Astrocyte (in vitro differentiated cells and primary cell): ENCODE data around the gene CDRT15. TPM values are rescaled to one million over a fixed set of nuclear protein-coding genes. Genes with fewer than 3 reads are reported as not detected.

ENCODE experiments used
- DNase-seq: peaks from one replicate; pipeline ENCODE4 v3.0.0-alpha.2; 2010; ENCODE audit warnings: low read depth
- FAIRE-seq: peaks from 2 replicates; lab custom pipeline; 2011; peaks lifted over from hg19 to GRCh38; lab: Jason Lieb, UNC
- H2AFZ ChIP-seq: 2 replicates; pipeline ENCODE4 v1.6.0; 2012; ENCODE audit warnings: low read depth, low read length, inconsistent platforms
- H3K27ac ChIP-seq: 2 replicates; pipeline ENCODE4 v1.5.1; 2011; ENCODE audit warnings: low read depth, low read length, inconsistent platforms
- H3K27me3 ChIP-seq: 2 replicates; pipeline ENCODE4 v1.6.0; 2011; ENCODE audit warnings: low read length, inconsistent platforms; ENCODE audit not compliant: insufficient read depth
- H3K36me3 ChIP-seq: 2 replicates; pipeline ENCODE4 v1.5.1; 2011; ENCODE audit warnings: low read length, inconsistent platforms; ENCODE audit not compliant: insufficient read depth
- H3K4me1 ChIP-seq: 2 replicates; pipeline ENCODE4 v1.5.1; 2011; ENCODE audit warnings: low read length, inconsistent platforms; ENCODE audit not compliant: insufficient read depth
- H3K4me2 ChIP-seq: 2 replicates; pipeline ENCODE4 v1.6.0; 2012; ENCODE audit warnings: low read length, inconsistent platforms
- H3K4me3 ChIP-seq: 2 replicates; pipeline ENCODE4 v1.5.1; 2011; ENCODE audit warnings: low read depth, mild to moderate bottlenecking, low read length, inconsistent platforms; ENCODE audit not compliant: insufficient read depth
- H3K79me2 ChIP-seq: 2 replicates; pipeline ENCODE4 v1.6.0; 2012; ENCODE audit warnings: mild to moderate bottlenecking, low read length, inconsistent platforms; ENCODE audit not compliant: insufficient read depth
- H3K9ac ChIP-seq: 2 replicates; pipeline ENCODE4 v1.6.0; 2012; ENCODE audit warnings: mild to moderate bottlenecking, low read length, inconsistent platforms
- H3K9me3 ChIP-seq: 2 replicates; pipeline ENCODE4 v1.5.1; 2012; ENCODE audit warnings: low read depth, mild to moderate bottlenecking, low read length, inconsistent platforms; ENCODE audit not compliant: insufficient read depth
- H4K20me1 ChIP-seq: 2 replicates; pipeline ENCODE4 v1.6.0; 2012; ENCODE audit warnings: low read length, inconsistent platforms; ENCODE audit not compliant: insufficient read depth
- H3K27ac Mint-ChIP-seq: one replicate; pipeline ENCODE4 v1.8.0; 2021; ENCODE audit warnings: mild to moderate bottlenecking, mixed read lengths; ENCODE audit not compliant: unreplicated experiment
- H3K27me3 Mint-ChIP-seq: one replicate; pipeline ENCODE4 v1.8.0; 2021; ENCODE audit warnings: low read depth, mixed read lengths; ENCODE audit not compliant: unreplicated experiment
- H3K36me3 Mint-ChIP-seq: one replicate; pipeline ENCODE4 v1.8.0; 2021; ENCODE audit warnings: low read depth, mixed read lengths; ENCODE audit not compliant: unreplicated experiment
- H3K4me1 Mint-ChIP-seq: one replicate; pipeline ENCODE4 v1.8.0; 2021; ENCODE audit warnings: low read depth, mixed read lengths; ENCODE audit not compliant: unreplicated experiment
- H3K4me3 Mint-ChIP-seq: one replicate; pipeline ENCODE4 v1.8.0; 2021; ENCODE audit warnings: mild to moderate bottlenecking, moderate library complexity, mixed read lengths; ENCODE audit not compliant: unreplicated experiment
- H3K9me3 Mint-ChIP-seq: one replicate; pipeline ENCODE4 v1.8.0; 2021; ENCODE audit warnings: mild to moderate bottlenecking, mixed read lengths; ENCODE audit not compliant: unreplicated experiment
- CTCF ChIP-seq: IDR thresholded peaks from 2 replicates; pipeline ENCODE4 v1.5.1; 2011; ENCODE audit warnings: low read depth, mild to moderate bottlenecking, inconsistent platforms, low read length, moderate library complexity; ENCODE audit not compliant: insufficient read depth
- EZH2 ChIP-seq: IDR thresholded peaks from 2 replicates; pipeline ENCODE4 v1.6.1; 2012; ENCODE audit warnings: mild to moderate bottlenecking, low read length, inconsistent platforms; ENCODE audit not compliant: insufficient read depth
- total RNA-seq: library from RNA; stranded (reverse); gene quantifications from 2 replicates; pipeline ENCODE4 v1.2.1, GENCODE V29; 2021

CDRT15 gene
- total RNA-seq, 1 donor from 2014 or later: not detected

DNA sequence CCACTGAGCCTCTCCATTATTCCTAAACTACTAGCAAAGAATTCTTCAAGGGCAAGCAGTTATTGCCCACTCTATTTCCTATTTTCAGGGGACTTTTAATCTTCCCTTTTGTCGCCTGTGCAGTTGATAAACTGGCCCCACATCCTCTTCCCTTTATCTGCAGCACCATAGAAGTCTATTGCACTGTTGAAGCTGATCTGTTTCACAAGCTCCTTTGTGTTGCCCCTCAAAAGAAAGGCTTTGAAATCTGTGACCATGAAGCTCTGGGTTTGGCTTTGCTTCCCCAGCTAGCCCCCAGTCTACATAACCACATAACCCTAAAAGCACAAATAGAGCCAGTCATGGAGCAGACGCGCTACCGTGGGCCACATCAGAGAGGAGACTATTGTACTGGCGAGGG lies 37.1 kb downstream of the CDRT15 start:
- H3K4me3 ChIP-seq: no peak overlapping the region
- no peak overlapping the region for H3K27ac ChIP-seq
- no peak overlapping the region for H3K9ac ChIP-seq
- H3K4me1 ChIP-seq: no peaks in the 10 kb centered on the region
- TF ChIP-seq CTCF (no peak), EZH2 (no peak)
- Mint-ChIP-seq H3K4me3 (no peak overlapping the region), H3K4me1 (peaks cover 5% of the 10 kb centered on the region), H3K36me3 (peaks cover 14% of the 10 kb centered on the region), H3K9me3 (no peaks in the 10 kb centered on the region), H3K27ac (no peak overlapping the region), H3K27me3 (no peaks in the 10 kb centered on the region)
- no peaks in the 10 kb centered on the region for H3K79me2 ChIP-seq
- no peaks in the 10 kb centered on the region for H3K36me3 ChIP-seq
- no peak overlapping the region for H2AFZ ChIP-seq
- DNase-seq (no peak), FAIRE-seq (no peak)
- no peaks in the 10 kb centered on the region for H3K9me3 ChIP-seq
- peaks cover 11% of the 10 kb centered on the region for H4K20me1 ChIP-seq
- H3K27me3 ChIP-seq: no peaks in the 10 kb centered on the region
- H3K4me2 ChIP-seq: no peak overlapping the region

GRCh38 chr17:14198575-14198974 lies 38.1 kb downstream of the CDRT15 start:
- Histone ChIP-seq H3K4me1 (no peaks in the 10 kb centered on the region), H3K4me2 (no peak overlapping the region), H4K20me1 (peaks cover 6% of the 10 kb centered on the region), H3K36me3 (no peaks in the 10 kb centered on the region), H2AFZ (no peak overlapping the region), H3K79me2 (no peaks in the 10 kb centered on the region), H3K9ac (no peak overlapping the region), H3K9me3 (no peaks in the 10 kb centered on the region), H3K27ac (no peak overlapping the region), H3K27me3 (no peaks in the 10 kb centered on the region), H3K4me3 (no peak overlapping the region)
- H3K9me3 Mint-ChIP-seq: no peaks in the 10 kb centered on the region
- TF ChIP-seq EZH2 (no peak), CTCF (no peak)
- H3K4me3 Mint-ChIP-seq: no peak overlapping the region
- no peak overlapping the region for H3K27ac Mint-ChIP-seq
- H3K4me1 Mint-ChIP-seq: peaks cover 5% of the 10 kb centered on the region
- H3K27me3 Mint-ChIP-seq: no peaks in the 10 kb centered on the region
- DNase-seq: no peak
- H3K36me3 Mint-ChIP-seq: peaks cover 14% of the 10 kb centered on the region
- FAIRE-seq: no peak

DNA sequence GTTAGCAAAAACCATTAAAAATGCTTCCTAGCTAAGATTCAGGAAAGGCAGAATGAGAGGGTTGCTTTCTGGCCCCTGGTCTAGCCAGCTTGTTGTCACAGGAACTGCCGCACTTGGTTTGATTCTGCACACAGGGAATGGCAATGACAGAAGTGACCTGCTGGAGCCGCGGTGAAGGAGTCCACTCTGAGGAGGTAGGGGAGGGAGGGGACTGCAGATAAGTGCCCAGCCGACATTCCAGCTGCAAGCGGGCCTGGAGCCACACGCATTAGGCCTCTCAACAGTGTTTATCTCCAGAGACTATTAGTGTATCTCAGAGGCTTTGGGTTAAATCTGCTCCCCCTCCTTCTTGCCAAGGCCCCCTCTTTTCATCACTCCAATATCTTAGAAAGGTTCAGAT lies 38.6 kb downstream of the CDRT15 start:
- Mint-ChIP-seq H3K27ac (no peak overlapping the region), H3K4me3 (no peak overlapping the region), H3K27me3 (no peaks in the 10 kb centered on the region), H3K36me3 (peaks cover 14% of the 10 kb centered on the region), H3K9me3 (no peaks in the 10 kb centered on the region), H3K4me1 (peaks cover 5% of the 10 kb centered on the region)
- Histone ChIP-seq H3K9me3 (no peaks in the 10 kb centered on the region), H3K27me3 (no peaks in the 10 kb centered on the region), H2AFZ (no peak overlapping the region), H3K36me3 (no peaks in the 10 kb centered on the region), H3K4me1 (no peaks in the 10 kb centered on the region), H4K20me1 (peaks cover 6% of the 10 kb centered on the region), H3K79me2 (no peaks in the 10 kb centered on the region), H3K9ac (no peak overlapping the region), H3K4me3 (no peak overlapping the region), H3K27ac (no peak overlapping the region), H3K4me2 (no peak overlapping the region)
- no peak for TF ChIP-seq CTCF
- no peak for TF ChIP-seq EZH2
- no peak for DNase-seq
- no peak for FAIRE-seq
